Neural cell (in vitro differentiated cells): ENCODE data around the gene RTL1.

Experiments
- EZH2 ChIP-seq: fragments of 200-600, 300-800 bp; shearing (Covaris generic), sonication (generic); IDR thresholded peaks from 2 replicates; pipeline ENCODE4 v1.6.1; 2014; ENCODE audit warnings: antibody characterized with exemption, low read length, borderline replicate concordance, mild to moderate bottlenecking; ENCODE audit not compliant: insufficient read depth, poor library complexity, severe bottlenecking
- MXI1 ChIP-seq: fragments of 450-650 bp; conservative IDR thresholded peaks from 2 replicates; pipeline ENCODE4 v1.6.1; 2014; ENCODE audit warnings: antibody characterized with exemption, mild to moderate bottlenecking; ENCODE audit not compliant: poor library complexity, severe bottlenecking
- POLR2AphosphoS5 ChIP-seq: IDR thresholded peaks from 2 replicates; pipeline ENCODE4 v1.6.1; 2012
- RAD21 ChIP-seq: fragments of 450-650 bp; conservative IDR thresholded peaks from 2 replicates; pipeline ENCODE4 v1.6.1; 2014; ENCODE audit warnings: antibody characterized with exemption, mild to moderate bottlenecking, moderate library complexity
- TF ChIP-seq, protein P1 (sequence below): fragments of 450-650 bp; IDR thresholded peaks from 2 replicates; pipeline ENCODE4 v1.5.1; 2014; ENCODE audit warnings: antibody characterized with exemption, mild to moderate bottlenecking, moderate library complexity; ENCODE audit not compliant: poor library complexity, severe bottlenecking

DNA sequence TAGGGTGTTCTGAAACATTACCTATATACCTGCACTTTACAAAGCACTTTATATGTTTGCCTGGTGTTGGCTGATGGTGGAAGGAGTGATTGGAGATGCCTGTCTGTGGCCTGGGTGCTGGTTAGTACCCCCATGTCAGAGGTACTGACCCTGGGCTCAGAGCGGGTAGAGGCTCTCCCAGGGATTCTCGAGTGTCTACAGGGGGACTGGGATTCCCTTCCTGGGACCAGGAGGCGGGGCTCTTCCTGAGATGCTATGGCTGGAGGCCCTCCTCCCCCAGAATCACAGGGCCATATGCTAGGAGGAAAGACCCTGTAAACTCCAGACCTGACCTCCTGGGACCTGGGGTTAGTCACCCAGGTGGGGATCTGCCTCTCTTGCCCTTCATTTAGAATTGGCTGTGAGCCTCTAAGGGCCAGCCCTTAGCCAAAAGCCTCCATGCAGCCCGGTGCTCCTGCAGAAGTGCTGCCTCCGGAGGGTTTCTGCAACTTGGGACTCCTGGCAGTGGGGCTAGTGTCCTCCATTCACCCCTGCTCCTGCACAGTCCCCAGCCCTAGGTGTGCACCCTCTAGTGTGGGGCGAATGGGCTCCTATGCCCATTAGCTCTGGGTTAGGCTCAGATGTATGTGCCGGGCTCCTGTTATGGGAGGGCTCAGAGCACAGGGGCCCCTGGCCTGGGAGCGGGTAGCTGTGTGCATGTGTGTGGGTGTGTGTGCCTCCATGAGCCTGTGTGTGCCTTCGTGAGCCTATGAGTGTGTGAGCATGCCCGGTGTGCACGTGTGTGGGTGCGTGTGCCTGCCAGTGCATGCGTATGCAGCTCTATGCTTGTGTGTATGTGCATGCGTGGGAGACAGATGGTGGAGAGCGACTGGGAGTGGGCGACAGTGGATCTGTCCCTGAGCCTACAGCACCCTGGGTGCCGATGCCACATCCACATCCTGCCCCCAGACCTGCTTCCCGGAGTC lies 36.6 kb downstream of the RTL1 start:
- TF ChIP-seq, protein P1, sequence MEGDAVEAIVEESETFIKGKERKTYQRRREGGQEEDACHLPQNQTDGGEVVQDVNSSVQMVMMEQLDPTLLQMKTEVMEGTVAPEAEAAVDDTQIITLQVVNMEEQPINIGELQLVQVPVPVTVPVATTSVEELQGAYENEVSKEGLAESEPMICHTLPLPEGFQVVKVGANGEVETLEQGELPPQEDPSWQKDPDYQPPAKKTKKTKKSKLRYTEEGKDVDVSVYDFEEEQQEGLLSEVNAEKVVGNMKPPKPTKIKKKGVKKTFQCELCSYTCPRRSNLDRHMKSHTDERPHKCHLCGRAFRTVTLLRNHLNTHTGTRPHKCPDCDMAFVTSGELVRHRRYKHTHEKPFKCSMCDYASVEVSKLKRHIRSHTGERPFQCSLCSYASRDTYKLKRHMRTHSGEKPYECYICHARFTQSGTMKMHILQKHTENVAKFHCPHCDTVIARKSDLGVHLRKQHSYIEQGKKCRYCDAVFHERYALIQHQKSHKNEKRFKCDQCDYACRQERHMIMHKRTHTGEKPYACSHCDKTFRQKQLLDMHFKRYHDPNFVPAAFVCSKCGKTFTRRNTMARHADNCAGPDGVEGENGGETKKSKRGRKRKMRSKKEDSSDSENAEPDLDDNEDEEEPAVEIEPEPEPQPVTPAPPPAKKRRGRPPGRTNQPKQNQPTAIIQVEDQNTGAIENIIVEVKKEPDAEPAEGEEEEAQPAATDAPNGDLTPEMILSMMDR, result no peak
- TF ChIP-seq POLR2AphosphoS5 (no peak), RAD21 (no peak), MXI1 (no peak), EZH2 (no peak)
